Measurements from ENCODE around the gene GREB1.

Gene GREB1

GRCh38 chr2:11560806-11561205 lies 27.0 kb downstream of the GREB1 start:
- no peak for DNase-seq

- DNase-seq = no peak
These were observed 28.2 kb downstream of the GREB1 start for GRCh38 chr2:11562011-11562410.

- DNase-seq = no peak
These were observed 28.6 kb downstream of the GREB1 start for GRCh38 chr2:11562476-11562875.

GRCh38 chr2:11563784-11564666 lies 30.2 kb downstream of the GREB1 start:
- DNase-seq = no peak

- no peak for DNase-seq
These were observed 31.1 kb downstream of the GREB1 start for GRCh38 chr2:11564816-11565567.

- DNase-seq = no peak
These were observed 32.5 kb downstream of the GREB1 start for GRCh38 chr2:11566383-11566782.

- DNase-seq = no peak
These were observed 33.8 kb downstream of the GREB1 start for GRCh38 chr2:11567631-11568031.

- DNase-seq = no peak
These were observed 34.6 kb downstream of the GREB1 start for GRCh38 chr2:11568436-11568835.

GRCh38 chr2:11569636-11570035 lies 35.8 kb downstream of the GREB1 start:
- DNase-seq = no peak

- DNase-seq = no peak
These were observed 37.3 kb downstream of the GREB1 start for GRCh38 chr2:11571170-11571569.

- DNase-seq = no peak
These were observed 39.2 kb downstream of the GREB1 start for GRCh38 chr2:11572996-11573395.

- no peak for DNase-seq
These were observed 39.8 kb downstream of the GREB1 start for GRCh38 chr2:11573418-11574175.

- DNase-seq = no peak
These were observed 40.6 kb downstream of the GREB1 start for GRCh38 chr2:11574176-11575046.

GRCh38 chr2:11576398-11576797 lies 42.6 kb downstream of the GREB1 start:
- DNase-seq = no peak

- DNase-seq = no peak
These were observed 43.4 kb downstream of the GREB1 start for GRCh38 chr2:11577101-11577883.

- DNase-seq = no peak
These were observed 44.5 kb downstream of the GREB1 start for GRCh38 chr2:11578081-11578948.

GRCh38 chr2:11578986-11579774 lies 45.3 kb downstream of the GREB1 start:
- no peak for DNase-seq

- DNase-seq = no peak
These were observed 46.2 kb downstream of the GREB1 start for GRCh38 chr2:11579867-11580659.

GRCh38 chr2:11580697-11581096 lies 46.9 kb downstream of the GREB1 start:
- DNase-seq = no peak
